GM18507 (cell line): ENCODE data around the gene OR5AN1.

Experiments used
- DNase-seq: peaks from one replicate; pipeline ENCODE4 v3.0.0; 2011; ENCODE audit warnings: low read depth; ENCODE audit not compliant: insufficient read length; ENCODE audit errors: extremely low spot score
- FAIRE-seq: peaks from 2 replicates; lab custom pipeline; 2011; peaks lifted over from hg19 to GRCh38; lab: Jason Lieb, UNC

OR5AN1 gene

GRCh38 chr11:59417023-59417422, 58.3 kb downstream of the OR5AN1 start:
- DNase-seq (no peak), FAIRE-seq (no peak)

- DNase-seq (no peak), FAIRE-seq (no peak)
Measured at GRCh38 chr11:59418156-59418555, 59.5 kb downstream of the OR5AN1 start.
